GM21390 (cell line): Measurements from ENCODE around the gene EMC1.
"Not testable (repeated sequence)": the region's sequence is repeated elsewhere in the genome, so short reads cannot be mapped to it uniquely, and the experiment has no call there.

Source experiments
- ATAC-seq: cut with Tn5 transposase; IDR thresholded peaks from one replicate; pipeline ENCODE4 v1.9.1; 2021; ENCODE audit not compliant: unreplicated experiment

The EMC1 gene

GRCh38 chr1:19260211-19261138, 9.2 kb upstream of the EMC1 start:
- ATAC-seq = no peak

DNA sequence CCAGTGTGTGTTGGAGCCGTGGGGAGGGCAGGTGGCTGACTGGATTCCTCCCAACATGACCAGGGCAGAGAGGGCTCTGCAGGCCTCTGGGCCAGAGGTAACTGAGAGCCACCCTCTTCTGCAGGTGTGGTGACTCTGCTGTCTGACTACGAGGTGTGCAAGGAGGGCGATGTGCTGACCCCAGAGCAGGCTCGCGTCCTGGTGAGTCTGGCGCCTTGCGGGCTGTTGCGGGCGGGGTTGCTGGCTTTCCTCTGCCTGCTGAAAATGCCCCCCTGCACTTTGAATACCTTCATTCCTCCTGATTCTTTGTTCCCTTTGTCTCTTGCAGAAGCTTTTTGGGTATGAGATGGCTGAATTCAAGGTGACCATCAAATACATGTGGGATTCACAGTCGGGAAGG, 7.0 kb upstream of the EMC1 start:
- ATAC-seq = no peak

DNA sequence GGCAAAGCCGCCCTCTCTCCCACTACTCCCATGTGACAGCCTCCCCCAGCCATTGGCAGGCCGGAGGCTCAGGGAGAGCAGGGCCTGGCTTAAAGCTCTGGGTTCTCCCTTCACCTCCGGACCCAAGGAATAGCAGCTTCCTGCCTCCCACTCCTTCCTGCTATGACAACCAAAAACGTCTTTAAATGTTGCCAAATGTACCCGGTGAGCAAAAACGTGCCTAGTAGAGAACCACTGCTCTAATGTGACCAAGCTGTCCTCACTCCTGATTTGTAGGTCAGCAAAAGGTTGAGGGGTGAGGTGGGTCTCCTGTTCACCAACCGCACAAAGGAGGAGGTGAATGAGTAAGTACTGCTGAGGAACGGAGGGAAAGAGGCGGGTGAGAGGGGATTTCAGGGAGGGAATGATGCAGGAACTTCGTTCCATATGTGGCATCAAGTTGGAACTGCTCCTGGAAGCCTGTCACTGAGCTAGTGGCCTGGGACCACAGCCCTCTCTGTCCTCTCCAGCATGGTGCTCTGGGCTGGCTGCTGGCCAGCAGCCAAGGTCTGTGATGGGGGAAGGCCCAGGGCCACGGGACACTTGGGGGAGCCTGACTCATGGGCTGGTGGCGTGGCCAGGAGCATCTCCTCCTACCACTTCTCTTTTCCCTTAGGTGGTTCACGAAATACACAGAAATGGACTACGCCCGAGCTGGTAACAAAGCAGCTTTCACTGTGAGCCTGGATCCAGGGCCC, 6.0 kb upstream of the EMC1 start:
- ATAC-seq = no peak

GRCh38 chr1:19256301-19256700, 5.0 kb upstream of the EMC1 start:
- not testable (repeated sequence) for ATAC-seq

- ATAC-seq = no peak
Measured at GRCh38 chr1:19255288-19255687, 4.0 kb upstream of the EMC1 start.

DNA sequence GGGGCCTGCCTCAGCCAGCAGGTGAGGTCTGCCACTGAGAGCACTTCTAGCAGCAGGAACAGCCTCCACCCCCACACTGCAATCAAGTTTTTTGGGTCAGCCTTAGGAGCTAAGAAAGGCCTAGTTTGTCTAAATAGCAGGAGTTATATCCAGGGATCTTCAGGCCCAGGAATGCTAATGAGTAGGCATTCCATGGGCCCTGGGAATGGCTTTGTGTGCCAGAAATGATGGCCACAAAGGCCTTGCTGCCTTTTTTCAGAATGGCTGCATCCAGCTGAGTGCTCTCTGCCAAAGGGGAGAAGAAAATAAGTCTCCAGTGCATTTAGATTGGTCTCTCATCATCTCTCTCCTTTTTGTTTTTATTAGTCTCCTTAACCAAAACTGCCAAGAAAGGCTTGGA, 3.1 kb upstream of the EMC1 start:
- ATAC-seq = no peak

DNA sequence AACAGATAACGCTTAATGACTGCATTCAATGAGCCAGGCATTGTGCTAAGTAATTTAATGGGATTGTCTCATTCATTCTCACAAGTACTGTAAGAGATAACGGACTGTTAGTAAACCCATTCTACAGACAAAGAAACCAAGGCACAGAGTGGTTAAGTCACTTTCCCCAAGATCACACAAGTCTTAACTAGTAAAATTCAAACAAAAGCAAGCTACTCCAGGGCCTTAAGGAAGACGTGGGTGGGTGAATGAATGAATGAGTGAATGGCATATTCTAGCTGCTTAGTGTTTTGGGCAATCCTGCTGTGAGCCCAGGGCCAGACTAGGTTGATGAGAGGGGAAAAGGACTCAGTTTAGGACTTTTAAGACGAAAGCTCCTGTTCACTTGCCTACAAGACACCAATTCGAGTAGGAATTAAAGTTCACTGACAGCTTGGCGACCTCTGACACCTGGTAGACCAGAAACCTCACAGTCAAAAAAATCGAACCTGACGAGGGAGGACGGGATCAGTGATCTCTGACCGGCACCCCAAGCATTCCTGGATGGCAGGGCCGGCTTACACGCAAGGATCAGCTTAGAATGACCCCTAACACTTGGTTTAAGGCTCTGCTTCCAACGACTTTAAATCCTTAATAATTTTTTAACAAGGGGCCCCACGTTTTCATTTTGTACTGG, 557 bp downstream of the EMC1 start:
- ATAC-seq = no peak

GRCh38 chr1:19240673-19241538, 10.4 kb downstream of the EMC1 start:
- no peak for ATAC-seq

- ATAC-seq = no peak
Measured at GRCh38 chr1:19239876-19240275, 11.4 kb downstream of the EMC1 start.

GRCh38 chr1:19234224-19234623, 17.1 kb downstream of the EMC1 start:
- no peak for ATAC-seq

- ATAC-seq = no peak
Measured at GRCh38 chr1:19232524-19232846, 18.8 kb downstream of the EMC1 start.

DNA sequence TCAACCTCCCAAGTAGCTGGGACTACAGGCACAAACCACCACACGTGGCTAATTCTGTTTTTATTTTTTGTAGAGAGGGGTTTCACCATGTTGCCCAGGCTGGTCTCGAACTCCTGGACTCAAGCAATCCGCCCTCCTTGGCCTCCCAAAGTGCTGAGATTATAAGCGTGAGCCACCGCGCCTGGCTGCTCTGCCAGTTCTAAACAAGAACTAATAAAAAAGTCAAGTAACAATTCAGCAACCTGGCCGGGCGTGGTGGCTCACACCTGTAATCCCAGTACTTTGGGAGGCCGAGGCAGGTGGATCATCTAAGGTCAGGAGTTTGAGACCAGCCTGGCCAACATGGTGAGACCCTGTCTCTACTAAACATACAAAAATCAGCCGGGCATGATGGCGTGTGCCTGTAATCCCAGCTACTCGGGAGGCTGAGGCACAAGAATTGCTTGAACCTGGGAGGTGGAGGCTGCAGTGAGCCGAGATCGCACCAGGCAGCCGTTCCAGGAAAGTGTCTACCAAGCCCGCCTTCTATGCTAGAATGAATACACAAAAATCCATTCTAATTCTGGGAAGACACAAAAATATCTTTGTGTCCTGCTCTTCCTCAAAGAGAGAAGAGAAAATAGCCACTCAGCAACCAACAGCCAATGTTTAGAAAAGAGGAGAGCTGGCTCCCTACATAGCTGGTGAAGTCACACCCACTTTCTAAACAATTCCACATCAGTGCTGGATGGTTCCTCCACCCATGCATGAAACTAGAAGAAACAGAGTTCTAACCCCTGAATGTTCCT, 19.4 kb downstream of the EMC1 start:
- not testable (repeated sequence) for ATAC-seq

DNA sequence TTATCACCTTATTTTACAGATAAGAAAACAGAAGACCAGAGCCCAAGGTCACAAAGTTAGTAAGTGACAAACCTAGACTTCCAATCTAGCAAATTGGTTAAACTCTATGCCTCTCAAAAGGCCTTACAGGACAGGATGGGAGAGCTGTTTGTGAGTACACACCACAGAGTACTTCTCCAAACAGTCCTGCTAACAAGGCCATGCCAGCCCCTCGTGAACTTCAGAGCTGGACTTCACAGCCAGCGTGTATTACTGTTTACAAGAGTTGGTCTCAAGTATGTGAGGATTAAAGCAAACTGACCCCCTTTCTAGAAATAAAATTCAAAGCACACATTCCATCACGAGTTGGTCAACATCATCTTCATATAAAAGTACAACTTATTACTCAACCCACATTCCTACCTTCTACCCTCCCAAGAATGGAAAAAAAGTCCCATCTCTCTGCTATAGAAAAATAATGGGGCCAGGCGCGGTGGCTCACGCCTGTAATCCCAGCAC, 21.4 kb downstream of the EMC1 start:
- ATAC-seq = no peak

DNA sequence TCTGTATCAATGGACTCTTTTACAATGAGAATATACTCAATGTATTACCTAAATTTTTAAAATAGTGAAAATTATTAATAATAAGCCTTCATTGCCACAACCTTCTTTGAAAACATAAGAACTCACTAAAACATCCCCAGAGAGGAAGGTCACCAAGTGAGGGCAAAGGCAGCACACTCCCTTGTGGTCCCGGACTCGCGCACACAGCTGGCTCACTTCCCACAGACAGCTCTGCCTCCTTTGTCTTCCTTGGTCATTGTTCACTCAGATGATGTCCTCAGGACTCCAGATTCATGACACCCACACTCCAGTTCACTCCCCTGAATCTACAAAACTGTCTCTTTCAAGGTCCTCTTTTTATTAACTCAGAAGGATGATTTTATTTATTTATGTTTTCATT, 22.1 kb downstream of the EMC1 start:
- ATAC-seq = no peak

- no peak for ATAC-seq
Measured at GRCh38 chr1:19222979-19223824, 28.1 kb downstream of the EMC1 start.

GRCh38 chr1:19222573-19222972, 28.8 kb downstream of the EMC1 start:
- no peak for ATAC-seq

DNA sequence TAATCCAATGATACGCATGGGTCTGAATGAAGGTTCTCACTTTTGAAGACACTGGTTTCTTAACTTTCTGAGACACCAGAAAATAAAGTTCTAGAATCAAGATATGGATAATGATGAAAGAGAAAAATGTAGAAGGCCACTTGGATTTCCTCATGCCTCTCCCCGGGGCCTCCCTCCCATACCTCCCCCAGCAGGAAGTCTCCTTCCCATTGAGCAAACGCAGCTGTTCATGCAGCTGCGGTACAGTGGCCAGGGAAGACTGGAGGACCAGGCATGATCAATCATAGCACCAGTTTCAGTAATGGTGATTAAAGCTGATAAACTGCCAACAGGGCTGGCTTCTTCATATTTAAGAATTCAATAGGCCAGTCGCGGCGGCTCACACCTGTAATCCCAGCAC, 30.3 kb downstream of the EMC1 start:
- ATAC-seq = no peak

DNA sequence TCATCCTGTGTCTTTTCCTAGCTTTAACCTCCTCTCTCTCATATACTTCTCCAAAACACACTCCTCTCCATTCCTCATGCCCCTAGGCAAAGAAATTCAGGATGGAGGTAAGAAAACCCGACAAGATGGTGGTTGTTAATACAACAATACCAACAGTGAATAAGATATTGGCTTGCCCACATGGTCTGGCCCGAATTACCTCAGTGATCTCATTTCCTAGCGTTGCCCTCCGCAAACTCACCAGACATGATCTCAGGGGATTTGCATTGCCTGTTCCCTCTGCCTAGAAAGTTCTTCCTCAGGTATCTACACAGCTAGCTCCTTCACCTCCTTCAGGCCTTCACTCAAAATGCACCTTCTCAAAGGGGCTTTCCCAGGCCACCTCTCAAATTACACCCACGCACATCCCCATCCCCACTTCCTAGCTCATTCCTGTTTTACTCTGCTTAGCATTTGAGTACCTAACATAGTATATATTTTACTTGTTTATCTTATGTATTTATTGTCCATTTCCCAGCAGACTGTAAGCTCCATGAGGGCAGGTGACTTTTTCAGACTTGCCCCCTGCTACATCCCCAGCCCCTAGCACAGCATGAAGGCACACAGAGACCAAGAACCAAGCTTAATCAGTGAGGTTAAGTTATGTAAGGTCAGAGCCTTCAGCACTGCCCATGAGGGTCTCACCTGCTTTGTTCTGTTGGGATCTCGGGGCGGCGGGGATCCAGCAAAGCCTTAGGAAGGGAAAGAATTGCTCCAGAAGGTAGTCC, 31.1 kb downstream of the EMC1 start:
- no peak for ATAC-seq
